Gastrocnemius medialis (tissue), 4 donors: Measurements from ENCODE around the gene CD48.

Experiments
- POLR2A ChIP-seq, 2 donors: fragments of 450-650 bp; IDR thresholded peaks; one replicate each; pipeline ENCODE4 v1.6.1; 2017; ENCODE audit warnings: antibody characterized with exemption in 2 of 2, mild to moderate bottlenecking in 2 of 2, moderate library complexity in 2 of 2
- TF ChIP-seq, protein P1 (sequence below), 5 experiments: fragments of 450-650 bp in 3 of 5; fragments of 200-600 bp in 2 of 5; sonication (generic) in 2 of 5; IDR thresholded peaks in 4 of 5; conservative IDR thresholded peaks in 1 of 5; 1 replicate in 4 of 5; 2 replicates in 1 of 5; pipeline ENCODE4 v1.5.1; 2016 to 2019; ENCODE audit warnings: antibody characterized with exemption in 5 of 5, mild to moderate bottlenecking in 3 of 5, moderate library complexity in 3 of 5

DNA sequence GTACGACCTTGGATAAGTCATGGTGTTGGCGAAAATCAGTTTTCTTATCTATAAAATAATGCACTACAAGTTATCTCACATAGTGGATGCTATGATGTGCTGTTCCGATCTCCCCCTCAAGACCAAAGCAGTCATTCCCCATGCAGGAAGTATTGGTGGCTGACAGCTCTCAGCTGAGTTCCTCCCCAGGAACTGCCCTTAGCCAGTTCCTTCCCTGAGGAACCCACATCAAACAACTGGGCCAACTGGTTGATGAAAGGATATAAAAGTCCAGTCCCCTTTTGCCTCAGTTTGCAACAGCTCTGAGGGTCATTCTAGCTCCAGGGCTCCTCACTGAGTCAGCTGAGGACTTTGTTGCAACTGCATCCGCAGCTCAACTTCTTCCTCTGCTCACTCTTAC lies 48.7 kb downstream of the CD48 start:
- TF ChIP-seq, protein P1, sequence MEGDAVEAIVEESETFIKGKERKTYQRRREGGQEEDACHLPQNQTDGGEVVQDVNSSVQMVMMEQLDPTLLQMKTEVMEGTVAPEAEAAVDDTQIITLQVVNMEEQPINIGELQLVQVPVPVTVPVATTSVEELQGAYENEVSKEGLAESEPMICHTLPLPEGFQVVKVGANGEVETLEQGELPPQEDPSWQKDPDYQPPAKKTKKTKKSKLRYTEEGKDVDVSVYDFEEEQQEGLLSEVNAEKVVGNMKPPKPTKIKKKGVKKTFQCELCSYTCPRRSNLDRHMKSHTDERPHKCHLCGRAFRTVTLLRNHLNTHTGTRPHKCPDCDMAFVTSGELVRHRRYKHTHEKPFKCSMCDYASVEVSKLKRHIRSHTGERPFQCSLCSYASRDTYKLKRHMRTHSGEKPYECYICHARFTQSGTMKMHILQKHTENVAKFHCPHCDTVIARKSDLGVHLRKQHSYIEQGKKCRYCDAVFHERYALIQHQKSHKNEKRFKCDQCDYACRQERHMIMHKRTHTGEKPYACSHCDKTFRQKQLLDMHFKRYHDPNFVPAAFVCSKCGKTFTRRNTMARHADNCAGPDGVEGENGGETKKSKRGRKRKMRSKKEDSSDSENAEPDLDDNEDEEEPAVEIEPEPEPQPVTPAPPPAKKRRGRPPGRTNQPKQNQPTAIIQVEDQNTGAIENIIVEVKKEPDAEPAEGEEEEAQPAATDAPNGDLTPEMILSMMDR (IDR thresholded peaks at IDR 0.05 in 4 of 5, conservative IDR thresholded peaks at IDR 0.05 in 1 of 5) = no peak
- no peak for TF ChIP-seq POLR2A (IDR thresholded peaks at IDR 0.05)
